GM21723 (cell line): Measurements from ENCODE around the gene FKRP.
"Not testable (repeated sequence)": the region's sequence is repeated elsewhere in the genome, so short reads cannot be mapped to it uniquely, and the experiment has no call there.

Source experiments
- ATAC-seq: cut with Tn5 transposase; IDR thresholded peaks from one replicate; pipeline ENCODE4 v1.9.1; 2021; ENCODE audit warnings: mild to moderate bottlenecking, moderate library complexity; ENCODE audit not compliant: unreplicated experiment

Gene FKRP

GRCh38 chr19:46784262-46785053, 38.6 kb downstream of the FKRP start:
- ATAC-seq: peak; percentile 46

DNA sequence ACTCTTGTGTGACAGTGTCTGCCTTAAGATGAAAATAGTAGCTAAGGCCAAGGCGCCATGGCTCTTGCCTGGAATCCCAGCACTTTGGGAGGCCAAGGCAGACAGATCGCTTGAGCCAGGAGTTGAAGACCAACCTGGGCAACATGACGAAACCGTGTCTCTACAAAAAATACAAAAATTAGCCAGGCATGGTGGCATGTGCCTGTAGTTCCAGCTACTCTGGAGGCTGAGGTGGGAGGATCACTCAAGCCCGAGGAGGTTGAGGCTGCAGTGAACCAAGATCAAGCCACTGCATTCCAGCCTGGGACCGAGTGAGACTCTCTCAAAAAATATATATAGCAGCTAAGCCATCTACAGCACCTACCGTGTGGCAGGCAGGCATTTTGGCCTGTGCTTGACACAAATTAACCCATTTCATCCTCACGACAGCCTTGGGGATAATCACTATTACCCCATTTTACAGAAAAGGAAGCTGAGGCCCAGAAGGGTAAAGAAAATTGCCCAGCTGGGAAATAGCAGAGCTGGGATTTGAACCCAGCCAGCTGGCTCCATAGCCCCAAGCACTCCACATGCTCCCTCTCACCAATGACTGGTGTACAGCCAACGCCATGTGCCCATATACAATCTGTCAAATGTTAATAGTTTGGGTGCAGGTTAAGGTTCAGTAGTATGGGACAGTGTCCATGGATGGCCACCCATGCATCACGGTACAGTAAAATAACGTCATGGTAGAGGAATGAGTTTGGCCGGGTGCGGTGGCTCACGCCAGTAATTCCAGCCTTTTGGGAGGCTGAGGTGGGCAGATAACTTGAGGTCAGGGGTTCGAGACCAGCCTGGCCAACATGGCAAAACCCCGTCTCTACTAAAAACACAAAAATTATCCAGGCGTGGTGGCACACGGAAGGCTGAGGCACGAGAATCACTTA, 39.5 kb downstream of the FKRP start:
- ATAC-seq: no peak

- ATAC-seq: no peak
These were observed 40.1 kb downstream of the FKRP start for GRCh38 chr19:46785980-46786235.

- no peak for ATAC-seq
These were observed 40.6 kb downstream of the FKRP start for GRCh38 chr19:46786236-46787039.

DNA sequence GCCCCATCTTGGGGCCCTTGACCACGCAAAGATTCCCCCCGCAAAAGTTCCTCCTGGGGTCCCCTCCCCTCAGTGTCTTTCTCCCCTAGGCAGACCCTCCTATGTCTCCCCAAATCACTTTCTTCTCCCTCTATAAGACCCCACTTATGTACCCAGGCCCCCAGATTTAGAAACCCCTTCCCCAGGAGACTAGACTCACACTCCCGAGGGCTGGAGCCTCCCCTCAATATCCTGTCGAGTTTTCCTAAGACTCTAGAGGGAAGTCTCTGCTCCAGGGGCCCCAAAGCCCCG, 41.1 kb downstream of the FKRP start:
- no peak for ATAC-seq

- ATAC-seq: no peak
These were observed 41.7 kb downstream of the FKRP start for GRCh38 chr19:46787331-46788261.

DNA sequence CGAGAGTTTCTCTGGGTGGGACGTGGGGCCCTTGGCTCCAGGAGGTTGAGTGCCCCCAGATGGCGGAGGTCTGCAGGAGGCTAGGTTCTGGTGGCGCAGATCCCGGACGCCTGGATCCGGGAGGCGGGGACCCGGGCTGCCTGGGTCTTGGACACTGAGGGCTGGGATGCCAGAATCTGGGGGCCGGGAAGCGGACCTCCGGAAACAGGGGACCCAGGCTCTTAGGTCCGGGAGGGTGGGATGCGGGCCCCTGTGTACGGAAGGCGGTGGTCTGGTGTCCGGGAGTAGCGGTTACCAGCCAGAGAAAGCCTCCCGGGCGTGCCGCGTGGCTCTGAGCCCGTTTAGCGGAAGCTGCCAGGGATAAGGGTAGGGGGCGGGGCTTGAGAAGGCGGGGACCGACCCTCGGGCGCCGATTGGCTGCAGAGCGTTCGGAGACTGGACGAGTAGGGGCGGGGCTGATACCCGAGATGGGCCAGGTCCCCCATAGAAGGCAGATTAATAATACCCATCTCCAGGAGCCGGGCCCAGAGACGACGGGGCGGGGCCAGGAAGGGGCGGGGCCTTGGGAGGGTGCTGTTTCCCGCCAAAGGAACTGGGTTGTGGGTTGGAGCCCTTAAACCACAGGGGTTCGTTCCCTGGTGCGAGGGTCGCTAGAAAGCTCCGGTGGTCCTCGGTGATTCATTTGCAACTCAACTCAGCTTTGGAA, 42.6 kb downstream of the FKRP start, which contains the start of gene SLC1A5:
Gene SLC1A5 (minus strand): TSS at position 333 of the 706 bp plus-strand sequence. CDS start 629 bp downstream, outside the sequence.
- peak; percentile 53 for ATAC-seq

DNA sequence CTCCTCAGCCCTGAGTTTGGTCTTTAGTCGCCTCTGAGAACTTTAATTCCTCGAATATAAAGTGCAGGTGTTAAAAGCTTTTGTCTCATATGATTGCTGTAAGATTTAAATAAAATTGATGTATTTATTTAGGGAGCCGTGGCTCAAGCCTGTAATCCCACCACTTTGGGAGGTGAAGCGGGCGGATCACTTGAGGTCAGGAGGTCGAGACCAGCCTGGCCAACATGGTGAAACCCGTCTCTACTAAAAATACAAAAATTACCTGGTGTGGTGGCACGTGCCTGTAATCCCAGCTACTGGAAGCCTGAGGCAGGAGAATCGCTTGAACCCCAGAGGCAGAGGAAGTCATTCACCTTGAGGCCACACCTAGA, 43.1 kb downstream of the FKRP start:
- ATAC-seq: no peak

GRCh38 chr19:46789371-46789770, 43.5 kb downstream of the FKRP start:
- no peak for ATAC-seq

DNA sequence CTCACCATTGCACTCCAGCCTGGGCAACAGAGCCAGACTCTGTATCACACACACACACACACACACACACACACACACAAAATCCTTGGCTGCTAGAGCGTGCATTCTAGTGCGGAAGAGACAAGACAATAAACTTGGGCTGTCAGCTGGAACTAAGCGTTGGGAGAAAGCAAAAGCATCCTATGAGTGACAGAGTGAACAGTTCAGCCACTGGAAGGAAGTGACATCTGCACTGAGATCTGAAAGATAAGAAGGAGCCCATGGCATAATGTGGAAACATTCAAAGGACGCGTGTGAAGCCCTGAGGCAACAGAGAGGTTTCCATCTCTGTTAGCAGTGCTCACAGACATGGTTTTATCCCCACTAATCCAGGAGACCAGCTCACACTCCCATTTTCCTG, 46.1 kb downstream of the FKRP start:
- ATAC-seq: no peak

DNA sequence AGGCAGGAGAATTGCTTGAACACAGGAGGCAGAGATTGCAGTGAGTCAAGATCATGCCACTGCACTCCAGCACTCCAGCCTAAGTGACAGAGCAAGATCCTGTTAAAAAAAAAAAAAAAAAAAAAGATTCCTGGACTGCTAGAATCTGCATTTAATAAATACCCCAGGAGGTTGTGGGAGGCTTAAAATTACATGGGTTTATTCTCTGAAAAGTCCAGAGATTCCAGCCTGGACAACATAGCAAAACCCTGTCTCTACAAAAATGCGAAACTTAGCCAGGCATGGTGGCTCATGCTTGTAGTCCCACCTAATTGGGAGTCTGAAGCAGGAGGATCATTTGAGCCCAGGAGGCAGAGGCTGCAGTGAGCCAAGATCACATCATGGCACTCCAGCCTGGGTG, 52.0 kb downstream of the FKRP start:
- no peak for ATAC-seq

- no peak for ATAC-seq
These were observed 52.9 kb downstream of the FKRP start for GRCh38 chr19:46798713-46799112.

GRCh38 chr19:46802152-46802551, 56.3 kb downstream of the FKRP start:
- ATAC-seq: no peak

DNA sequence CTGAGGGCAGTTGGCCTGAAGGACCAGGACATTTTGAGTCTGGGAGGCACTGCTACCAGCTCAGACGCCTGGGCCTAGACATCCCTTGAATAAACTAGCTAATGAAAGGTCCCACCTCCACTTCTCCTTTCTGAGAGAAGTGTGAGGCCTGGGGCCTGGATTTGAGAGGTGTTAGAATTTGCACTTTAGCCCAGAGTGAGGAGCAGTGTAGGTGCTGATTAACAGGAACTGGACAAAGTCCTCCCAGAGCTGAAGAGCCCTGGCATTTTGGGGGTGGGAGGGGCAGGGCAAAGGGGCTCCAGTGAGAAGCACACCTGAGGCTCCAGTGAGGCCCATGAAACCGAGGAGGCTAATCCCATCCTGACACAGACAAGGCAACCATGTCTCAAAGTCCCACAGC, 57.7 kb downstream of the FKRP start:
- ATAC-seq: no peak

GRCh38 chr19:46804432-46804831, 58.6 kb downstream of the FKRP start:
- not testable (repeated sequence) for ATAC-seq

GRCh38 chr19:46806656-46807055, 60.8 kb downstream of the FKRP start:
- ATAC-seq: no peak
